Osteoblast (primary cell): Measurements from ENCODE around the gene PRF1. TPM values are rescaled to one million over a fixed set of nuclear protein-coding genes. Genes with fewer than 3 reads are reported as not detected.
A peak's percentile ranks its signal among the peaks of the same experiment; 100 is the strongest.

Source experiments
- DNase-seq: peaks from one replicate; pipeline ENCODE4 v3.0.0; 2011; ENCODE audit warnings: low spot score, mixed read lengths; ENCODE audit not compliant: insufficient read length; ENCODE audit errors: missing footprints
- H2AFZ ChIP-seq: 2 replicates; pipeline ENCODE4 v1.6.0; 2011; ENCODE audit warnings: mild to moderate bottlenecking, low read length
- H3K27ac ChIP-seq: 2 replicates; pipeline ENCODE4 v1.5.1; 2011; ENCODE audit warnings: mild to moderate bottlenecking, low read depth, low read length, moderate library complexity
- H3K27me3 ChIP-seq: 2 replicates; pipeline ENCODE4 v1.6.0; 2012; ENCODE audit warnings: mild to moderate bottlenecking, control low read depth, inconsistent platforms, low read length, moderate library complexity; ENCODE audit not compliant: insufficient read depth
- H3K36me3 ChIP-seq: 2 replicates; pipeline ENCODE4 v1.5.1; 2011; ENCODE audit warnings: mild to moderate bottlenecking, low read length, control low read depth, moderate library complexity; ENCODE audit not compliant: insufficient read depth
- H3K4me1 ChIP-seq: 2 replicates; pipeline ENCODE4 v1.5.1; 2011; ENCODE audit warnings: mild to moderate bottlenecking, low read length, control low read depth, moderate library complexity; ENCODE audit not compliant: insufficient read depth
- H3K4me2 ChIP-seq: 2 replicates; pipeline ENCODE4 v1.6.0; 2011; ENCODE audit warnings: mild to moderate bottlenecking, low read length; ENCODE audit not compliant: insufficient read depth
- H3K4me3 ChIP-seq: fragments of 200-600 bp; sonication (generic); 3 replicates; pipeline ENCODE4 v1.5.1; 2012; ENCODE audit warnings: mild to moderate bottlenecking, low read length, inconsistent platforms; ENCODE audit not compliant: insufficient read depth
- H3K79me2 ChIP-seq: 2 replicates; pipeline ENCODE4 v1.6.0; 2012; ENCODE audit warnings: mild to moderate bottlenecking, low read length, control low read depth, inconsistent platforms; ENCODE audit not compliant: insufficient read depth
- H3K9me3 ChIP-seq: 2 replicates; pipeline ENCODE4 v1.5.1; 2011; ENCODE audit warnings: low read depth, low read length, control low read depth
- H4K20me1 ChIP-seq: 2 replicates; pipeline ENCODE4 v1.6.0; 2012; ENCODE audit warnings: mild to moderate bottlenecking, low read length, control low read depth; ENCODE audit not compliant: insufficient read depth
- total RNA-seq: library from RNA; depleted of rRNA; stranded (reverse); fragments of >200 nt; gene quantifications from 2 replicates; pipeline ENCODE4 v1.2.3, GENCODE V29; 2012
- TF ChIP-seq, protein P1 (sequence below): IDR thresholded peaks from 2 replicates; pipeline ENCODE4 v1.5.1; 2011; ENCODE audit warnings: mild to moderate bottlenecking, low read depth, low read length, moderate library complexity; ENCODE audit errors: extremely low read depth

The PRF1 gene
- total RNA-seq, 1 donor: not detected

DNA sequence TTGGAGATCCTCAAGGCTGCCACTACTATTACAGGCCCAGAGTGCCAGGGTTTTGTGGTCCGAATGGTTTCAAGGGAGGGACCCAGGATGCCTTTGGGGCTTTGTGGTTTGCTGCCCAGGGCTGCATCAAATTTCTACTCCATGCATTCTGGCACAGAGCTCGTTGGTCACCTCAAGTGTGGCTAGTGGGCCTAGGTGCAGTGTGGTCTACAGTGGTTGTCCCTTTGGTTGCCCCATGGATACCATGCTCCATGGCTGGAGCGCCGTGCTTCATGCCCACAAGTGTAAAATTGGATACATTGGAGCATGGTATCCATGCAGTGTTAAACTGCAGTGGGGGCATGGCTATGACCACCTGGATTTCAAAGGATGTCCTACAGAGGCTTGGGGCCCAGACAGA, 5.4 kb upstream of the PRF1 start:
- TF ChIP-seq, protein P1, sequence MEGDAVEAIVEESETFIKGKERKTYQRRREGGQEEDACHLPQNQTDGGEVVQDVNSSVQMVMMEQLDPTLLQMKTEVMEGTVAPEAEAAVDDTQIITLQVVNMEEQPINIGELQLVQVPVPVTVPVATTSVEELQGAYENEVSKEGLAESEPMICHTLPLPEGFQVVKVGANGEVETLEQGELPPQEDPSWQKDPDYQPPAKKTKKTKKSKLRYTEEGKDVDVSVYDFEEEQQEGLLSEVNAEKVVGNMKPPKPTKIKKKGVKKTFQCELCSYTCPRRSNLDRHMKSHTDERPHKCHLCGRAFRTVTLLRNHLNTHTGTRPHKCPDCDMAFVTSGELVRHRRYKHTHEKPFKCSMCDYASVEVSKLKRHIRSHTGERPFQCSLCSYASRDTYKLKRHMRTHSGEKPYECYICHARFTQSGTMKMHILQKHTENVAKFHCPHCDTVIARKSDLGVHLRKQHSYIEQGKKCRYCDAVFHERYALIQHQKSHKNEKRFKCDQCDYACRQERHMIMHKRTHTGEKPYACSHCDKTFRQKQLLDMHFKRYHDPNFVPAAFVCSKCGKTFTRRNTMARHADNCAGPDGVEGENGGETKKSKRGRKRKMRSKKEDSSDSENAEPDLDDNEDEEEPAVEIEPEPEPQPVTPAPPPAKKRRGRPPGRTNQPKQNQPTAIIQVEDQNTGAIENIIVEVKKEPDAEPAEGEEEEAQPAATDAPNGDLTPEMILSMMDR: no peak
- H3K36me3 ChIP-seq: no peaks in the 10 kb centered on the region

DNA sequence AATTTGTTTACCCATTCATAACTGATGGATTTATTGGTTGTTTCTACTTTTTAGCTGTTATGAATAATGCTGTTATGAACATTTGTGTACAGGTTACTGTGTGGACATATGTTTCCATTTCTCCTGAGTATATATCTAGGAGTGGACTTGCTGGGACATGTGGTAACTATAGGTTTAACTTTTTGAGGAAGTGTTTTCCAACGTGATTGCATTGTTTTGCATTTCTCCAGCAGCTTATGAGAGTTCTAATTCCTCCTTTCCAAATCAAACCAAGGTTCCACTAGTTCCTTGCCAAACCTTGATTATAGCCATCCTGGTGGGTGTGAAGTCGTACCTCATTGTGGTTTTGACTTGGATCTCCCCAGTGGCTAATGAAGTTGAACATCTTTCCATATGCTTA, 2.6 kb upstream of the PRF1 start:
- Histone ChIP-seq H2AFZ (no peak overlapping the region), H3K4me3 (no peak overlapping the region), H3K27me3 (no peaks in the 10 kb centered on the region), H3K36me3 (no peaks in the 10 kb centered on the region), H3K9me3 (no peaks in the 10 kb centered on the region), H4K20me1 (no peaks in the 10 kb centered on the region), H3K4me1 (no peaks in the 10 kb centered on the region), H3K27ac (no peak overlapping the region), H3K79me2 (no peaks in the 10 kb centered on the region), H3K4me2 (no peak overlapping the region)
- DNase-seq: no peak
- TF ChIP-seq, protein P1: no peak

More for the DNA sequence above, 5.4 kb upstream of the PRF1 start:
- H3K4me2 ChIP-seq: no peak overlapping the region
- H3K27me3 ChIP-seq: no peaks in the 10 kb centered on the region
- peak; percentile 17 for DNase-seq
- H3K4me3 ChIP-seq: no peak overlapping the region
- no peaks in the 10 kb centered on the region for H3K79me2 ChIP-seq
- no peaks in the 10 kb centered on the region for H4K20me1 ChIP-seq
- no peak overlapping the region for H3K27ac ChIP-seq
- H3K9me3 ChIP-seq: no peaks in the 10 kb centered on the region
- no peaks in the 10 kb centered on the region for H3K4me1 ChIP-seq
- H2AFZ ChIP-seq: no peak overlapping the region

DNA sequence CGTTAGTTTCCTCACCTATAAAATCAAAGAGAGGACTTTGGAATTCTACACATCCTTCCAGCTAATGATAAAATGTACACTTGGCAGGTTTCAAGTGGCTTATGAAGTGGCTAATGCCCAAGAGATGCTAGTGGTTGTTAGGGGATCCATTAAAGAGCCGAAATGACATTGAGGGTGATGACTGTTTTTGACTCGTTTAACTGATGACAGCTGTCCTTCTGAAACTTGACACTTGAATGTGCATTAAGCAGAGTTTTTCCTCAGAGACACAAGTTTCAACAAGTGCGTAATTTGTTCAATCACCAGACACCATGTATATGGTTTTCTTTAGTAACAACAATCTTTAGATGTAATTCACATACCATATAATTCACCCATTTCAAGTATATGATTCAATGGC, 1.6 kb upstream of the PRF1 start:
- no peaks in the 10 kb centered on the region for H3K36me3 ChIP-seq
- H2AFZ ChIP-seq: no peak overlapping the region
- no peak overlapping the region for H3K4me3 ChIP-seq
- no peaks in the 10 kb centered on the region for H3K79me2 ChIP-seq
- H4K20me1 ChIP-seq: no peaks in the 10 kb centered on the region
- no peaks in the 10 kb centered on the region for H3K4me1 ChIP-seq
- H3K27me3 ChIP-seq: no peaks in the 10 kb centered on the region
- H3K9me3 ChIP-seq: no peaks in the 10 kb centered on the region
- TF ChIP-seq, protein P1: no peak
- H3K4me2 ChIP-seq: no peak overlapping the region
- no peak overlapping the region for H3K27ac ChIP-seq
- DNase-seq: peak; percentile 5

DNA sequence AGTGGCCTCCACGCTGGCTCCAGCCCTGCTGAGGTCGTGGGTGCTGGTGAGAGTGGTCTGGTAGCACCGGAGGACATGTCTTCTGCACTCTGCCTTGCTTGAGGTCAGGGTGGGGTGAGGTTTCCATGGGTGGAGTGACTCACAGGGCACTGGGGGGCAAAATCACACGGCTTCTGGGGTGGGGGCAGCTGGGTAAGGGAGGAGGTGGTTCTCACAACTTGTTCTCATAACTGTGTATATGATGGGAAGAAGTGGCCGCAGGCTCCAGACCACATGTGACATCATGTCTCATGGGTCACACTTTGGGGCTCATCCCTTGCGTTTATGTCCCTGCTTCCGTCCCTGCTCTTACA, 884 bp upstream of the PRF1 start:
- no peak overlapping the region for H3K27ac ChIP-seq
- TF ChIP-seq, protein P1: no peak
- no peaks in the 10 kb centered on the region for H3K4me1 ChIP-seq
- no peaks in the 10 kb centered on the region for H3K36me3 ChIP-seq
- H2AFZ ChIP-seq: no peak overlapping the region
- no peak overlapping the region for H3K4me3 ChIP-seq
- no peaks in the 10 kb centered on the region for H4K20me1 ChIP-seq
- H3K9me3 ChIP-seq: no peaks in the 10 kb centered on the region
- no peak overlapping the region for H3K4me2 ChIP-seq
- no peaks in the 10 kb centered on the region for H3K79me2 ChIP-seq
- no peaks in the 10 kb centered on the region for H3K27me3 ChIP-seq
- DNase-seq: peak; percentile 62
